Measurements from ENCODE around the gene ANXA1.

Gene ANXA1

GRCh38 chr9:73151653-73152542 lies at the start of gene ANXA1:
TSS of gene ANXA1 (plus strand) at chr9:73151865. CDS start at chr9:73158536, 6,671 bp downstream.
- peak; percentile 93 for DNase-seq (ENCODE audit: low read depth)

- DNase-seq (ENCODE audit: low read depth) = no peak
These were observed 47.3 kb upstream of the ANXA1 start for GRCh38 chr9:73104342-73104741.

- DNase-seq (ENCODE audit: low read depth) = no peak
These were observed 46.7 kb upstream of the ANXA1 start for GRCh38 chr9:73104921-73105320.

- DNase-seq (ENCODE audit: low read depth) = peak; percentile 45
These were observed 44.1 kb upstream of the ANXA1 start for GRCh38 chr9:73107489-73108069.

- DNase-seq (ENCODE audit: low read depth) = no peak
These were observed 37.6 kb upstream of the ANXA1 start for GRCh38 chr9:73114058-73114457.

GRCh38 chr9:73114958-73115357 lies 36.7 kb upstream of the ANXA1 start:
- no peak for DNase-seq (ENCODE audit: low read depth)

GRCh38 chr9:73116031-73116430 lies 35.6 kb upstream of the ANXA1 start:
- DNase-seq (ENCODE audit: low read depth) = peak; percentile 84

GRCh38 chr9:73116880-73117279 lies 34.8 kb upstream of the ANXA1 start:
- DNase-seq (ENCODE audit: low read depth) = no peak

GRCh38 chr9:73118286-73118685 lies 33.4 kb upstream of the ANXA1 start:
- DNase-seq (ENCODE audit: low read depth) = no peak

- DNase-seq (ENCODE audit: low read depth) = peak; percentile 90
These were observed 32.6 kb upstream of the ANXA1 start for GRCh38 chr9:73118898-73119554.

- DNase-seq (ENCODE audit: low read depth) = no peak
These were observed 30.2 kb upstream of the ANXA1 start for GRCh38 chr9:73121375-73121935.

GRCh38 chr9:73125651-73126050 lies 26.0 kb upstream of the ANXA1 start:
- DNase-seq (ENCODE audit: low read depth) = no peak

- no peak for DNase-seq (ENCODE audit: low read depth)
These were observed 21.6 kb upstream of the ANXA1 start for GRCh38 chr9:73129941-73130685.

- DNase-seq (ENCODE audit: low read depth) = no peak
These were observed 20.2 kb upstream of the ANXA1 start for GRCh38 chr9:73131461-73131860.

GRCh38 chr9:73132034-73132776 lies 19.5 kb upstream of the ANXA1 start:
- DNase-seq (ENCODE audit: low read depth) = peak; percentile 87

- no peak for DNase-seq (ENCODE audit: low read depth)
These were observed 18.5 kb upstream of the ANXA1 start for GRCh38 chr9:73133022-73133651.

- peak; percentile 57 for DNase-seq (ENCODE audit: low read depth)
These were observed 17.7 kb upstream of the ANXA1 start for GRCh38 chr9:73133921-73134407.

- no peak for DNase-seq (ENCODE audit: low read depth)
These were observed 16.3 kb upstream of the ANXA1 start for GRCh38 chr9:73135394-73135793.

- no peak for DNase-seq (ENCODE audit: low read depth)
These were observed 14.3 kb upstream of the ANXA1 start for GRCh38 chr9:73137286-73137899.

GRCh38 chr9:73137914-73138313 lies 13.8 kb upstream of the ANXA1 start:
- no peak for DNase-seq (ENCODE audit: low read depth)

Data from stromal cell of bone marrow (primary cell).